GM23338 (cell line): ENCODE results near the gene ELMOD3.

Experiments
- CREB1 ChIP-seq: fragments of 250-450 bp; sonication (Bioruptor Pico); IDR thresholded peaks from 2 replicates; pipeline ENCODE4 v1.5.0; 2020; ENCODE audit warnings: low read depth, mild to moderate bottlenecking, moderate library complexity
- CTCF ChIP-seq, 2 experiments: fragments of 200-600 bp in 1 of 2; sonication (generic) in 1 of 2; conservative IDR thresholded peaks; 2 replicates each; pipeline versions ENCODE4 v1.5.1 to v1.6.1; 2016 to 2017; ENCODE audit warnings: antibody characterized with exemption in 2 of 2, low read depth in 2 of 2, mild to moderate bottlenecking in 2 of 2, moderate library complexity in 1 of 2
- EZH2 ChIP-seq: fragments of 200-600 bp; sonication (generic); IDR thresholded peaks from one replicate; pipeline ENCODE4 v1.8.0; 2017; ENCODE audit warnings: antibody characterized with exemption, mild to moderate bottlenecking, low read depth; ENCODE audit not compliant: unreplicated experiment
- EZH2phosphoT487 ChIP-seq: fragments of 200-600 bp; sonication (generic); IDR thresholded peaks from one replicate; pipeline ENCODE4 v1.8.1; 2018; ENCODE audit warnings: antibody characterized with exemption; ENCODE audit not compliant: unreplicated experiment
- POLR2AphosphoS5 ChIP-seq: IDR thresholded peaks from 2 replicates; pipeline ENCODE4 v1.6.1; 2016; ENCODE audit warnings: antibody characterized with exemption, low read depth

GRCh38 chr2:85414761-85415553, 60.4 kb downstream of the ELMOD3 start:
- no peak for TF ChIP-seq CTCF (conservative IDR thresholded peaks at IDR 0.05; ENCODE audit: low read depth in 2 of 2)
- TF ChIP-seq POLR2AphosphoS5 = no peak
- TF ChIP-seq EZH2phosphoT487 = no peak
- TF ChIP-seq EZH2 = no peak
- no peak for TF ChIP-seq CREB1 (CRISPR knock-in tag)
